Measurements from ENCODE around the gene PRKN. TPM values are rescaled to one million over a fixed set of nuclear protein-coding genes. Genes with fewer than 3 reads are reported as not detected.

The PRKN gene
- polyA plus RNA-seq, 1 donor from 2014 or later: 1.2 TPM

GRCh38 chr6:161755080-161755479 lies 972.5 kb downstream of the PRKN start:
- Histone ChIP-seq H3K9me2 (ENCODE audit: insufficient read depth, low read length) (no peaks in the 10 kb centered on the region), H2AFZ (ENCODE audit: low read depth, low read length) (no peak overlapping the region), H3K4me3 (ENCODE audit: low read length) (no peak overlapping the region), H3K4me2 (ENCODE audit: low read length) (no peak overlapping the region), H3K9me3 (ENCODE audit: low read length) (no peaks in the 10 kb centered on the region), H3K9ac (ENCODE audit: low read length) (no peak overlapping the region), H3K36me3 (ENCODE audit: insufficient read depth, low read length) (no peaks in the 10 kb centered on the region), H4K20me1 (ENCODE audit: insufficient read depth) (no peaks in the 10 kb centered on the region), H3K79me2 (replicated peaks; ENCODE audit: insufficient read depth, low read length) (no peaks in the 10 kb centered on the region), H3F3A (ENCODE audit: insufficient read depth, low read length, poor library complexity, severe bottlenecking) (no peaks in the 10 kb centered on the region), H3K27ac (ENCODE audit: low read length) (no peak overlapping the region), H3K27me3 (ENCODE audit: insufficient read depth, low read depth, low read length) (no peaks in the 10 kb centered on the region)
- no peak for TF ChIP-seq EP300 (conservative IDR thresholded peaks at IDR 0.05; ENCODE audit: poor library complexity, severe bottlenecking)
- TF ChIP-seq RAD21 (conservative IDR thresholded peaks at IDR 0.05): no peak
- TF ChIP-seq EZH2 (IDR thresholded peaks at IDR 0.05; ENCODE audit: borderline replicate concordance, insufficient read depth, low read length, poor library complexity, severe bottlenecking): no peak
- TF ChIP-seq CTCF (IDR thresholded peaks at IDR 0.05; ENCODE audit: poor library complexity, severe bottlenecking): no peak
- no peak for TF ChIP-seq TAF1 (IDR thresholded peaks at IDR 0.05; ENCODE audit: low read depth)
- TF ChIP-seq POLR2AphosphoS5 (IDR thresholded peaks at IDR 0.05): no peak
- no peak for TF ChIP-seq MXI1 (conservative IDR thresholded peaks at IDR 0.05; ENCODE audit: poor library complexity, severe bottlenecking)

GRCh38 chr6:161750686-161751085 lies 976.9 kb downstream of the PRKN start:
- Histone ChIP-seq H3K9me2 (ENCODE audit: insufficient read depth, low read length) (no peaks in the 10 kb centered on the region), H3K9ac (ENCODE audit: low read length) (no peak overlapping the region), H3K36me3 (ENCODE audit: insufficient read depth, low read length) (no peaks in the 10 kb centered on the region), H3F3A (ENCODE audit: insufficient read depth, low read length, poor library complexity, severe bottlenecking) (no peaks in the 10 kb centered on the region), H3K9me3 (ENCODE audit: low read length) (no peaks in the 10 kb centered on the region), H3K79me2 (replicated peaks; ENCODE audit: insufficient read depth, low read length) (no peaks in the 10 kb centered on the region), H2AFZ (ENCODE audit: low read depth, low read length) (no peak overlapping the region), H3K4me3 (ENCODE audit: low read length) (no peak overlapping the region), H4K20me1 (ENCODE audit: insufficient read depth) (no peaks in the 10 kb centered on the region), H3K4me2 (ENCODE audit: low read length) (no peak overlapping the region), H3K27me3 (ENCODE audit: insufficient read depth, low read depth, low read length) (no peaks in the 10 kb centered on the region), H3K27ac (ENCODE audit: low read length) (no peak overlapping the region)
- TF ChIP-seq SMC3 (conservative IDR thresholded peaks at IDR 0.05; ENCODE audit: poor library complexity) (no peak), MXI1 (conservative IDR thresholded peaks at IDR 0.05; ENCODE audit: poor library complexity, severe bottlenecking) (no peak), EZH2 (IDR thresholded peaks at IDR 0.05; ENCODE audit: borderline replicate concordance, insufficient read depth, low read length, poor library complexity, severe bottlenecking) (no peak), POLR2AphosphoS5 (IDR thresholded peaks at IDR 0.05) (no peak), TAF1 (IDR thresholded peaks at IDR 0.05; ENCODE audit: low read depth) (no peak), CTCF (IDR thresholded peaks at IDR 0.05; ENCODE audit: poor library complexity, severe bottlenecking) (no peak), REST (IDR thresholded peaks at IDR 0.05; ENCODE audit: borderline replicate concordance) (no peak), RAD21 (conservative IDR thresholded peaks at IDR 0.05) (no peak), EP300 (conservative IDR thresholded peaks at IDR 0.05; ENCODE audit: poor library complexity, severe bottlenecking) (no peak)

Data from neural cell (in vitro differentiated cells).